ENCODE measurements around the gene ZXDC.

DNA sequence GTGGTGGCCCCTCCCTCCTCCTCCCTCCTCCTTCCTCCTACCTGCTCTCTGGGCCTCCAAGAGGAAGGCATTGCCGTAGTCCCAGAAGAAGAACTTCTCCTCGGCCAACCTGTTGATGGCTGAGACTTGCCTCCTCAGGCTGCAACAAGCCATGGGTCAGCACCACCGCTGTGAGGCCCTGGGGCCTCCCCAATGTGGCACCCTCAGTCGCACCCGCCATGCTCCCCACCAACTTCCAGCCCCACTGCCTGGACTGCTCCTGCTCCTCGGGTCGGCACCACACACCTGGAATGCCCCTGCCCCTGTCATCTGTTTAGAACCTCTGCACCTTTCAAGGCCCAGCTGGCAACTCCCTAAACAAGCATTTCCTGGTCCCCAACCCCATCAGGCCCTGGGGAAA, 24.3 kb upstream of the ZXDC start:
- TF ChIP-seq, protein P1, sequence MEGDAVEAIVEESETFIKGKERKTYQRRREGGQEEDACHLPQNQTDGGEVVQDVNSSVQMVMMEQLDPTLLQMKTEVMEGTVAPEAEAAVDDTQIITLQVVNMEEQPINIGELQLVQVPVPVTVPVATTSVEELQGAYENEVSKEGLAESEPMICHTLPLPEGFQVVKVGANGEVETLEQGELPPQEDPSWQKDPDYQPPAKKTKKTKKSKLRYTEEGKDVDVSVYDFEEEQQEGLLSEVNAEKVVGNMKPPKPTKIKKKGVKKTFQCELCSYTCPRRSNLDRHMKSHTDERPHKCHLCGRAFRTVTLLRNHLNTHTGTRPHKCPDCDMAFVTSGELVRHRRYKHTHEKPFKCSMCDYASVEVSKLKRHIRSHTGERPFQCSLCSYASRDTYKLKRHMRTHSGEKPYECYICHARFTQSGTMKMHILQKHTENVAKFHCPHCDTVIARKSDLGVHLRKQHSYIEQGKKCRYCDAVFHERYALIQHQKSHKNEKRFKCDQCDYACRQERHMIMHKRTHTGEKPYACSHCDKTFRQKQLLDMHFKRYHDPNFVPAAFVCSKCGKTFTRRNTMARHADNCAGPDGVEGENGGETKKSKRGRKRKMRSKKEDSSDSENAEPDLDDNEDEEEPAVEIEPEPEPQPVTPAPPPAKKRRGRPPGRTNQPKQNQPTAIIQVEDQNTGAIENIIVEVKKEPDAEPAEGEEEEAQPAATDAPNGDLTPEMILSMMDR (conservative IDR thresholded peaks at IDR 0.05; ENCODE audit: low read length): no peak
- no peak for TF ChIP-seq EZH2phosphoT487 (IDR thresholded peaks at IDR 0.05; ENCODE audit: borderline replicate concordance)

Data from Loucy (cell line).